Measurements from ENCODE around the gene EPHX1. TPM values are rescaled to one million over a fixed set of nuclear protein-coding genes. Genes with fewer than 3 reads are reported as not detected.
A peak's percentile ranks its signal among the peaks of the same experiment; 100 is the strongest.

EPHX1 gene
- total and polyA plus RNA-seq, 4 donors, result 36.4 to 95.4 (median 60.7) TPM

GRCh38 chr1:225767634-225768540 is 42.0 kb upstream of the EPHX1 start:
- H3K27me3 ChIP-seq (ENCODE audit: control insufficient read depth, insufficient read depth, low read length), result no peaks in the 10 kb centered on the region
- 68% methylated on average over 10 of the region's 17 CpGs for WGBS (ENCODE audit: insufficient coverage)
- H3K9me3 ChIP-seq (ENCODE audit: control insufficient read depth, insufficient read depth, low read length), result no peaks in the 10 kb centered on the region
- no peaks in the 10 kb centered on the region for H3K36me3 ChIP-seq (ENCODE audit: control insufficient read depth, insufficient read depth, low read length)
- H3K4me3 ChIP-seq (ENCODE audit: low read depth, low read length), result no peak overlapping the region
- DNase-seq (ENCODE audit: low read depth in 4 of 6, low spot score in 6 of 6), result peak in 2 of 6 donors; percentile 53 to 80
- H3K27ac ChIP-seq (ENCODE audit: low read depth, low read length), result no peak overlapping the region
- peaks cover 36% of the 10 kb centered on the region for H3K4me1 ChIP-seq (ENCODE audit: control insufficient read depth, insufficient read depth, low read length)

- Histone ChIP-seq H3K4me1 (ENCODE audit: control insufficient read depth, insufficient read depth, low read length) (peaks cover 26% of the 10 kb centered on the region), H3K9me3 (ENCODE audit: control insufficient read depth, insufficient read depth, low read length) (no peaks in the 10 kb centered on the region), H3K36me3 (ENCODE audit: control insufficient read depth, insufficient read depth, low read length) (no peaks in the 10 kb centered on the region), H3K27ac (ENCODE audit: low read depth, low read length) (no peak overlapping the region), H3K4me3 (ENCODE audit: low read depth, low read length) (no peak overlapping the region), H3K27me3 (ENCODE audit: control insufficient read depth, insufficient read depth, low read length) (no peaks in the 10 kb centered on the region)
- DNase-seq (ENCODE audit: low read depth in 4 of 6, low spot score in 6 of 6), result no peak
- WGBS (ENCODE audit: insufficient coverage), result 95% methylated on average over 8 of the region's 9 CpGs
These were observed 41.1 kb upstream of the EPHX1 start for GRCh38 chr1:225768662-225769426.

DNA sequence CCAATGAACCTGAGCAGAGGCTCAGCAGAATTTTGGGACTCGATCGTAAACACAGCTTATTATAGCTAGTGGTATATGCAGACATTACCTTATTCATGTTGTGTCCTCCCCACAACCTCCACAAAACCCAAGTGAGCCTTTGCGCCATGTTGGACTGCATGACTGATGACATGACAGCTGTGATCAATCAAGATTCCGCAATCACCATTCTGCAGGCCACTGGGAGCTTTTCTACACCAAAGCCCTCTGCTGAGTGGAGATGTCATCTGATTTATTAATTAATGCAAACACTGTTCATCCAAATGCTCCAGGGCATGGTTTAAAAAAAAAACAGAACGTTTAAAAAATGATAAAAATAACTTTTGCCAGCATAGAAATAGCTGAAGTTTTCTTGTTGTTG is 40.2 kb upstream of the EPHX1 start:
- Histone ChIP-seq H3K9me3 (ENCODE audit: control insufficient read depth, insufficient read depth, low read length) (no peaks in the 10 kb centered on the region), H3K4me3 (ENCODE audit: low read depth, low read length) (no peak overlapping the region), H3K36me3 (ENCODE audit: control insufficient read depth, insufficient read depth, low read length) (no peaks in the 10 kb centered on the region), H3K4me1 (ENCODE audit: control insufficient read depth, insufficient read depth, low read length) (peaks cover 22% of the 10 kb centered on the region), H3K27me3 (ENCODE audit: control insufficient read depth, insufficient read depth, low read length) (no peaks in the 10 kb centered on the region), H3K27ac (ENCODE audit: low read depth, low read length) (no peak overlapping the region)
- no peak for DNase-seq (ENCODE audit: low read depth in 4 of 6, low spot score in 6 of 6)
- no CpG with 5 or more reads among the region's 5 CpGs for WGBS (ENCODE audit: insufficient coverage)

DNA sequence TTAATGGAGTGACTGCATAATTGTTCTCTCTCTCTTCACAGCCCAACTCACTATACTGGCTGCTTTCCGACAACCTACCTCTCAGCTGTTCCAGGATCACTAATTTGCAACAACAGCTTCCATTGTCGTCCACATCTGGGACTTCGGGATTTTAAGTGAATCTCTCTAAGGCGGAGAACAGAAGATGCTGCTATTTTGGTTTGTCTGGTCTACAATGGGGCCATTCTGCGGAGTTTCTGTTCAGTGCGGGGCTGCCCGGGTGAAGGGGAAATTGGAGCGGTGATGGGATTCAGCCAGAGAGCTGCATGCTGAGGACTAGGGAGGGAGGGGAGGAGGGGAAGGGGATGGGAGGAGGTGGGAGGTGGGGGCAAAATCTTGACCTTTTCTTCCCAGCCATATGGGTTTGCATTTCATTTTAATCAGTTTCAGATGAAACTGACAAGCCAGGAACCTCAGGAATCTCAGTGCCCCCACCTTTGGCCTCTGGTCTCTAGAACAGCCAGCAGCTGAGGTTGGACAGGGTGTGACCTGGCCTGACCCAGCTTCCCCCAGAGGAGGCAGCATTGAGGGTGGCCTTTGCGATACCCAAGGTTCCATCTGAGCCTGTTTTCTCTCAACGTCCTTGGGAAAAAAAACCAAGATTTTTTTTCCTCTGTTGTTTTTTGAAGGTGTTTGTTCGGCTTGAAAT is 39.2 kb upstream of the EPHX1 start:
- peaks cover 22% of the 10 kb centered on the region for H3K4me1 ChIP-seq (ENCODE audit: control insufficient read depth, insufficient read depth, low read length)
- WGBS (ENCODE audit: insufficient coverage), result 16% methylated on average over 8 of the region's 11 CpGs
- H3K4me3 ChIP-seq (ENCODE audit: low read depth, low read length), result no peak overlapping the region
- no peaks in the 10 kb centered on the region for H3K9me3 ChIP-seq (ENCODE audit: control insufficient read depth, insufficient read depth, low read length)
- no peaks in the 10 kb centered on the region for H3K36me3 ChIP-seq (ENCODE audit: control insufficient read depth, insufficient read depth, low read length)
- no peaks in the 10 kb centered on the region for H3K27me3 ChIP-seq (ENCODE audit: control insufficient read depth, insufficient read depth, low read length)
- peak in 2 of 6 donors; percentile 52 to 79 for DNase-seq (ENCODE audit: low read depth in 4 of 6, low spot score in 6 of 6)
- H3K27ac ChIP-seq (ENCODE audit: low read depth, low read length), result peak overlapping the region; percentile 12

- Histone ChIP-seq H3K4me1 (ENCODE audit: control insufficient read depth, insufficient read depth, low read length) (peaks cover 22% of the 10 kb centered on the region), H3K9me3 (ENCODE audit: control insufficient read depth, insufficient read depth, low read length) (no peaks in the 10 kb centered on the region), H3K27me3 (ENCODE audit: control insufficient read depth, insufficient read depth, low read length) (no peaks in the 10 kb centered on the region), H3K36me3 (ENCODE audit: control insufficient read depth, insufficient read depth, low read length) (no peaks in the 10 kb centered on the region), H3K4me3 (ENCODE audit: low read depth, low read length) (no peak overlapping the region), H3K27ac (ENCODE audit: low read depth, low read length) (no peak overlapping the region)
- DNase-seq (ENCODE audit: low read depth in 4 of 6, low spot score in 6 of 6), result no peak
- 50% methylated on average over 2 of the region's 4 CpGs for WGBS (ENCODE audit: insufficient coverage)
These were observed 38.1 kb upstream of the EPHX1 start for GRCh38 chr1:225771661-225772322.

GRCh38 chr1:225772323-225772768 is 37.6 kb upstream of the EPHX1 start:
- WGBS (ENCODE audit: insufficient coverage), result 5% methylated on average over 4 of the region's 5 CpGs
- H3K27ac ChIP-seq (ENCODE audit: low read depth, low read length), result peak overlapping the region; percentile 3

GRCh38 chr1:225772848-225773247 is 37.1 kb upstream of the EPHX1 start:
- no peak for DNase-seq (ENCODE audit: low read depth in 4 of 6, low spot score in 6 of 6)
- no peaks in the 10 kb centered on the region for H3K9me3 ChIP-seq (ENCODE audit: control insufficient read depth, insufficient read depth, low read length)
- H3K27me3 ChIP-seq (ENCODE audit: control insufficient read depth, insufficient read depth, low read length), result no peaks in the 10 kb centered on the region
- H3K36me3 ChIP-seq (ENCODE audit: control insufficient read depth, insufficient read depth, low read length), result no peaks in the 10 kb centered on the region
- 83% methylated on average over 3 of the region's 4 CpGs for WGBS (ENCODE audit: insufficient coverage)
- H3K27ac ChIP-seq (ENCODE audit: low read depth, low read length), result no peak overlapping the region
- H3K4me3 ChIP-seq (ENCODE audit: low read depth, low read length), result no peak overlapping the region
- peaks cover 23% of the 10 kb centered on the region for H3K4me1 ChIP-seq (ENCODE audit: control insufficient read depth, insufficient read depth, low read length)

More at GRCh38 chr1:225772323-225772768, 37.6 kb upstream of the EPHX1 start:
- Histone ChIP-seq H3K27me3 (ENCODE audit: control insufficient read depth, insufficient read depth, low read length) (no peaks in the 10 kb centered on the region), H3K4me1 (ENCODE audit: control insufficient read depth, insufficient read depth, low read length) (peaks cover 27% of the 10 kb centered on the region), H3K9me3 (ENCODE audit: control insufficient read depth, insufficient read depth, low read length) (no peaks in the 10 kb centered on the region), H3K4me3 (ENCODE audit: low read depth, low read length) (no peak overlapping the region), H3K36me3 (ENCODE audit: control insufficient read depth, insufficient read depth, low read length) (no peaks in the 10 kb centered on the region)
- DNase-seq (ENCODE audit: low read depth in 4 of 6, low spot score in 6 of 6), result peak in 2 of 6 donors; percentile 91 to 92

DNA sequence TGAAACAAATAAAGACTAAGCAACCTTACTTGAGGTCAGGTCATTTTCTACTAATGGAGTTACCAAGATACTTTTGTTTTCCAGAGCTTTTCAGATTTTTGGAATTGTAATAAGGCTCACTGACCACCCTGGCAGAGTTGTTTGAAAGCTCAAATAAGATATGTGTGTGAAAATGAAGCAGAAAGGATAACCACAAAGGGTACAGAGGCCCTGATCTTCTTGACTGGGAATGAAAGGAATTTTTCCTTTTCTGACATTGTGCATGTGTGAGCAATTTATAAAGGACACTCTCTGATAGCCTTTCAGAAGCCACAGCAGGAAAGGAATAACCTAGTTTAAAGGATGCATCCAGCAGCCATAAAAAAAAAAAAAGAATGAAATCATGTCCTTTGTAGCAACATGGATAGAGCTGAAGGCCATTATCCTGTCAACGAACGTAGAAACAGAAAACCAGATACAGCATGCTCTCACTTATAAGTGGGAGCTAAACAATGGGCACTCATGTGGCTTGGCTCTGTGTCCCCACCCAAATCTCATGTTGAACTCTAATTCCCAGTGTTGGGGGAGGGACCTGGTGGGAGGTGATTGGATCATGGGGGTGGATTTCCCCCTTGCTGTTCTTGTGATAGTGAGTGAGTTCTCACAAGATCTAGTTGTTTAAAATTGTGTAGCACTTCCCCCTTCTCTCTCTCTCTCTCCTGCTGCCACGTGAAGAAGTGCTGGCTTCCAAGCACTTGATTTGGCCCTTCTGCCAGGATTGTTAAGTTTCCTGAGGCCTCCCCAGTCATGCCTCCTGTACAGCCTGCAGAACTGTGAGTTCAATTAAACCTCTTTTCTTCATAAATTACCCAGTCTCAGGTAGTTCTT is 35.4 kb upstream of the EPHX1 start:
- no peak for DNase-seq (ENCODE audit: low read depth in 4 of 6, low spot score in 6 of 6)
- Histone ChIP-seq H3K4me3 (ENCODE audit: low read depth, low read length) (no peak overlapping the region), H3K27me3 (ENCODE audit: control insufficient read depth, insufficient read depth, low read length) (no peaks in the 10 kb centered on the region), H3K9me3 (ENCODE audit: control insufficient read depth, insufficient read depth, low read length) (no peaks in the 10 kb centered on the region), H3K4me1 (ENCODE audit: control insufficient read depth, insufficient read depth, low read length) (peaks cover 23% of the 10 kb centered on the region), H3K27ac (ENCODE audit: low read depth, low read length) (no peak overlapping the region), H3K36me3 (ENCODE audit: control insufficient read depth, insufficient read depth, low read length) (no peaks in the 10 kb centered on the region)
- WGBS (ENCODE audit: insufficient coverage), result 25% methylated on average over 1 of the region's 3 CpGs
